HTERT RPE-1 (cell line): ENCODE data around the gene PCSK7.
"Not testable (repeated sequence)": the region's sequence is repeated elsewhere in the genome, so short reads cannot be mapped to it uniquely, and the experiment has no call there.

Source experiments
- in situ Hi-C: fragments of 300-500 bp; cut with MboI; formaldehyde crosslinking; loops from 4 replicates; pipeline ENCODE4 v1.14.3; 2020; ENCODE audit warnings: low sequenced_read_pairs

Gene PCSK7

GRCh38 chr11:117218133-117218915 lies 13.5 kb downstream of the PCSK7 start:
- in situ Hi-C loops = no loop called here

DNA sequence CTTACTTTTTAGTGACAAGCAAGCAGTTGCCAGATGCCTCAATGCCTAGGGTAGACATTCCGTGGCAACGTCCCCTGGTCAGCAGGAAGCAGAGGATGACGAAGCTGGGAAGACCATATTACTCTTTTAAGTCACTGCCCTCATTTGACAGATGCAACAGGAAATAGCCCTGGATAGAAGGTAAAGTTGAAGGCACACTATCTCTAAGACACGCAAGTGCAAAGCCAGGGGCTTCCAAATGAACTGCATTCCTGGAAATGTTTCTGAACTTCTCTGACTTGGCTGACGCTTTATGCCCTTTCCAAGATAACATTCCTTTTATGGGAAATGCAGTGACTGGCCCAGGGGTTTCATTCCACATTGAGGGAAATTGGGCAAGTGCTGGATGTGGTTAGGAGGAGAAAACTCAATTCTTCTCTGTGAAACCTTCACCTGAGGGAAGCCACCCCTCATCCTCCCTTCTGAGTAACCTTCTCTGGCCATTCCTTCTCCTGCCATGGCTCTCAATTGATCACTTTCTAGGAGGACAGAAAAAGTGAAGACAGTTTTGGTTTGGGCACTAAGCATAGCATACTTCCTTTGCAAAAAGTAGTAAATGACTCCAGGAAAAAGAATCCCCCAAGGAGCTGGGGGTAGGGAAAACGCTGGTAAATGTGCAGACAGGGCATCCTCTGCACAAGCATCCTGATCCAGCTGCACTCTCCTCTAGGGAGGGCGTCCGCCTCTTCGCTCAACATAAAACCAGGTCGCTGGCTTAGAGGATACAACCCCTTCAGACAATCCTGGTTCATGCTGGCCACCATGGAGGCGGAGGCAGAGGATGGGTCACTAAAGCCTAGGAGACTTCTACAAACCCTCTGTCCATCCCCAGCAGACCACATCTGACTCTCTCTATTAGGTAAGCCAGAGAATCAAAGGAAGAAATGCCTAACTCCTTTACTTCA lies 14.5 kb downstream of the PCSK7 start:
- in situ Hi-C loops = no loop called here

DNA sequence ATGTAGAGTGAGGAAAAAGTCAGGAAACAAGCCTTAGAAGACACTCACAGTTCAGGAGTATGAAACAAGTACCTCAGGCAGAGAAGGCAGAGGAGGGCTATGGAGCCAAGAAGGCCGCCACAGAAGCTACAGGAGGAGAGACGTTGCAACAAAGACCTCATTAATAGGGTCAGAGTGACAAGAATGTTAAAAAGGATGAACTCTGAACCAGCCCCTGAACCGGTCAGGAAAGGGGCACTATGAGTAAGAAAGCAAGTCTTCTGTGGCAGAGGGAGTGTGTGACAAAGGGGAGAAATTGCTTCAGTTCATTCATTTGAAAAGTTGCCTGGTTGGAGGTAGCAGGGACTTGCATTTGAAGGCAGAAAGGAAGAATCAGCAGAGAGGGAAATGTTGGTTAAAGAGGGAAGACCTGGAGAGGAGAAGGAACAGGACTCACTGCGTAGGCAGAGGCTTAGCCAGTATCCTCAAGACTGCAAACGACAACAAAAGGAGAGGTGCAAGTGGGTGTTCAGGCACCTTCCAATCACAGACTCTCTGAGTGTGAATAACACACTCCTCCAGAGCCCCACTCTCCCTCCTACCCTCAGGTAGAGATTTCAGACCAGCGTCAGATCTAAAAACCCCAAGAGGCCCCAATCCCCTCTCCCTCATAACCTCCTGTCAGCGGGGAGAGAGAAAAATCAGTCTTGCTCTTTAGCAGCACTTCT lies 17.3 kb downstream of the PCSK7 start:
- in situ Hi-C loops = no loop called here

DNA sequence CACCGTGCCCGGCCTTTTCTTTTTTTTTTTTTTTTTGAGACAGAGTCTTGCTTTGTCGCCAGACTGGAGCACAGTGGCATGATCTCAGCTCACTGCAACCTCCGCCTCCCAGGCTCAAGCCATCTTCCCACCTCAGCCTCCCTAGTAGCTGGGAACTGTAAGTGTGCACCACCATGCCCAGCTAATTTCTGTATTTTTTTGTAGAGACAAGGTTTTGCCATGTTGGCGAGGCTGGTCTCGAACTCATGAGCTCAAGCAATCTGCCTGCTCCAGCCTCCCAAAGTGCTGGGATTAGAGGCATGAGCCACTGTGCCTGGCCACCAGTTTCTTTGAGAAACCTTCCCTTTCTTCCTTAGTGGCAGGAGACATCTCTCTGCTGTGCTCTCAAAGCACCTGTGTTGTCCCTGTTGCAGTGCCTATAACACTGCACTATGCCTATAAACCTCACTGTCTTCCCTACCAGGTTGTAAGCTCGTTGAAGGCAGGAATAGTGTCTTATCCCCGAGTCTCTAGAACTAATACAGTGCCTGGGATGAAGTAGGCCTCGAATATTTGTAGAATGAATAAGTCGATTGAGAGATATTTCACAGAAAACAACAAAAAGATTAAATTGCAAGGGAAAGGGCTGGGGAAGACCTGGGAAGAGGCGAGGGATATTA lies 19.0 kb downstream of the PCSK7 start:
- in situ Hi-C loops = no loop called here

DNA sequence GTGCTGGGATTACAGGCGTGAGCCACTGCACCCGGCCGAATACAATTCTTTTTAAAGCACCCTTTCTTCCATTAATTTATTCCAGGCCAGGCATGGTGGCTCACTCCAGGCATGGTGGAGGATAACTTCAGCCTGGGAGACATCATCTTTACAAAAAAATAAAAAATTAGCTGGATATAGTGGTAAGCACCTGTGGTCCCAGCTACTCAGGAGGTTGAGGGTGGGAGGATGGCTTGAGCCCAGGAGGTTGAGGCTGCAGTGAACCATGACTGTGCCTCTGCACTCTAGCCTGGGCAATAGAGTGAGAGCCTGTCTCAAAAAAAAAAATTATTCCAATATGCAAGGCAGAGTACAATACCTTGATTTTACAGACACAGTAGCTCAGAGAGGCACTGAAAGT lies 21.3 kb downstream of the PCSK7 start:
- in situ Hi-C loops = no loop called here

GRCh38 chr11:117209351-117210125 lies 22.3 kb downstream of the PCSK7 start:
- in situ Hi-C loops = not testable (repeated sequence)

- in situ Hi-C loops = not testable (repeated sequence)
Observed at GRCh38 chr11:117208710-117209109, 23.2 kb downstream of the PCSK7 start.

GRCh38 chr11:117207481-117207880 lies 24.4 kb downstream of the PCSK7 start:
- in situ Hi-C loops = not testable (repeated sequence)

DNA sequence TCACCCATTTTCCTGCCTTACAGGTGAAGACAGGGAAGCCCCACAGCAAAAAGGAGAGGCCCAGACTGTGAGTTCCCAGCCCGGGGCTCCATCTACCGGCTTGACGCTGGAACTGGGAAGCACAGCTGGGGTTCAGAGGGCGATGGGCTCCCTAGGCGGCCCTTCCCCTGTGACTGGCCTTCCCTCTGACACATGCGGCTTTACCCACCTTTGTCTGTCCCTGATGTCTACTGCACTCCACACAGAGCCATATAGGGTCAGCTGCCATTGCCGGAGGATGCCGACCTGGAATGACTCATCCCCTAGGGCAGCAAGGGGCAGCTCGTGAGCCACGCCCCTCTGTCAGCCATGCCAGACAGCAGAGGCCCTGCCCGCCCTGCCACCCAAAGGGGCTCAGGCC lies 25.0 kb downstream of the PCSK7 start:
- in situ Hi-C loops = not testable (repeated sequence)

DNA sequence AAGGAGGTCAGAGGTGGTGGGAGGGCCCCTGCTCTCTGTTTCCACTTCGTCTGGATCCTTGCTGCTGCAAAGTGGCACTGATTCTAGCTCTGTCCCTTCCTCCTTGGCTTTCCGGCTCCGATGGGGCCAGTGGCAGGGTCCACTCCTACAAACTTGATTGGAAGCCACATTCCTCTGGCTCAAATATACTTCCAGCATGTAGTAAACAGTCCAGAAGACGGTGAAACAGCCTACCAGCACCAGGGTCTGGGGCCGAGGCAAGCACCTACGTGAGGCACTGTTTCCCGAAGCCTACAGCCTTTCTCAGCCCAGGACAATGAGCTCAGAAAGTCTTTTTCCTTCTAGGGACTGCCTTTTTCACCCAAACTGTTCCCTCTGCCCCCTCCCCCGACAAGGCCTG lies 25.8 kb downstream of the PCSK7 start:
- in situ Hi-C loops = not testable (repeated sequence)

DNA sequence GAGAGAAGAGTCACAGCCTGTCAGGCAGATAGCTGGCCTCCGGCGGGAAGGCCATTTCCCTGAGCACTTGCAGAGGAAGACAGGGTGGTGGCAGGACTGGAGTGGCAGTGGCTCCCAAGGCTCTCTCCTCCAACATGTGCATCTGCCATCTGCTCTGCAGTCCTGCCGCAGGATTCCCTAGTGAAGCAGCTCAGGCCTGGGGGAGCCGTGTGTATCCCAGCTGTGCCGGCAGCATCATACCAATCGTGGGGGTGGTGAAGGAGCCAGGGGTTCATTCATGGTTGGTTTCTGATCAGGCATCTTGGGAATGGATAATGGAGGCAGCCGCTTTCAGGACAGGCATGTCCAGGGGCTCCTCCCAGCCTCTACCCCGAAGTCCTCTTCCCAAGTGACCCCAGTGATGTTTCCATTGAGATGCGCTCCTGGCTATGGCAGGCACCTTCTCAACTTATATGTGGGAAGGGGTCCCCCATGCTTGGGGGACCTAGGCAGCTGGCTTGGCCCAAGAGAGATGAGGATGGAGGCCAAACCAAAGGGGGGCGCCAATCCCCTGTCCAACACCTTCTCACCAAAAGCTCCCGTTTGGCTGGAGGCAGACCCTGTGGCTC lies 26.6 kb downstream of the PCSK7 start:
- in situ Hi-C loops = no loop called here

GRCh38 chr11:117204283-117205080 lies 27.4 kb downstream of the PCSK7 start:
- in situ Hi-C loops = no loop called here

DNA sequence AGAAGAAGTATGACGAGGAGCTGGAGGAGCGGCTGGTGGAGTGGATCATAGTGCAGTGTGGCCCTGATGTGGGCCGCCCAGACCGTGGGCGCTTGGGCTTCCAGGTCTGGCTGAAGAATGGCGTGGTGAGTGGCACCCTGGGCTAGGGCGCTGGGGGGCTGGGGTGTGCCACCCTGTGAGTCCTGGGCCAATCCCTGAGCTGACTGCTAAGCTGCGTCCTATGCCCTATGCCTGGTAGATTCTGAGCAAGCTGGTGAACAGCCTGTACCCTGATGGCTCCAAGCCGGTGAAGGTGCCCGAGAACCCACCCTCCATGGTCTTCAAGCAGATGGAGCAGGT lies 28.8 kb downstream of the PCSK7 start:
- in situ Hi-C loops = no loop called here

DNA sequence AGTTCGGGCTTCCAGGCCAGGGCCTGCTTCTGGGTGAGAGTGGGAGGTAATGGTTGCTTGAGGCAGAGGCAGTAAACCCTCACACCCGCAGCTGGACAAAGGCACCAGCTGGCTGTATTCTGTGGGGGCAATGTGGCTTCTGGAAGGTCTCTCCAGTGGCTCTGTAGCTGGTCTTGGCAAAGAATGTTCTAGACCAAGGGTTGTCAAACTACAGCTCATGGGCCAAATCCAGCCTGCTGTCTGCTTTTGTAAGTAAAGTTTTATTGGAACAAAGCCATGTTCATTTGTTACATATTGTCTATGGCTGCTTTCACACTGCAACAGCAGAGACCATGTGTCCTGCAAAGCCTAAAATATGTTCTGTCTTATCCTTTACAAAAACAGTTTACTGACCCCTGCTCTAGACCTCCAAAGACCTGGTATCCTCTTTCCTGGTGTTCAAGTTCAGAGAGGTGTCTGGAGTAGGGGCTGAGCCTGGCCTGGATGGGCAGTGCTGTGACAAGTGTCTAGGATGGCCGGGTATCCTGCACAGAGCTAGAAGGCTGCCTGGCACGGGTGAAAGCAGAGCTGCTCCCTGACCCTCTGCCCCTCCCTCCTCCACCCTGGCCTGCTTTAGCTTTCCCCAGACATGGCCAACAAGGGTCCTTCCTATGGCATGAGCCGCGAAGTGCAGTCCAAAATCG lies 29.3 kb downstream of the PCSK7 start:
- in situ Hi-C loops = no loop called here

DNA sequence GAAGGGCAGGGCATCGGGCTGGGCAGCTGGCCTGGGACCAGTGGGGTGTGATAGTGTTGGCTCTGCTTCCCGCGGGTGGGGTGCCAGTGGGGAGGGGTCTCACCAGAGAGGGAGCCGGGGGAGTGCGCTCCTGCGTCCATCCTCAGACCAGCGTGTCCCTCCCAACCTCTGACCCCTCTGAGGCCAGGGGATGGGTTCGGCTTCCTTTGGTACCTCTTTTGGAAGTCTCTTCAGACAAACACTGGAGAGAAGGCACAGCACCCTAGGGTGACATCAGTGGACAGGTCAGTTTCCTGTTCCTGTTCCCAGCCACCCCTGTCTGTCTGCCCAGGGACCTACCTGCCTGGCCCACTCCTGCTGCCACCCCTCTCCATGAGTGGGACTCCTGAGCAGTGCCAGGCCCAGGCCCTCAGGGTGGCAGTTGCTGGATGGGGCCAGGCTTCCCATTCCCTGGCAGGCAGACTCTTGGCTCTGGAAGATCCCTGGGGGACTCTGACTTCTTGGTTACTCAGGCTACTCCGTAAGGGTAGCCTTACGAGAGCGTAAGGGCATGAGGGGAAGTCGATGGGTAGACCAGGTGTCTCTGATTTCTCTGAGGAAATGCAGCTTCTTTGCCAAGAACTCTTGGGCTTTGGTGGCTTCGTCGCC lies 30.1 kb downstream of the PCSK7 start:
- in situ Hi-C loops = no loop called here

GRCh38 chr11:117200813-117201657 lies 30.8 kb downstream of the PCSK7 start:
- in situ Hi-C loops = no loop called here
